WI38 (cell line): ENCODE results near the gene MARCHF10.

ENCODE experiments used
- H3K4me3 ChIP-seq: 2 replicates; pipeline ENCODE4 v1.5.1; 2011; ENCODE audit warnings: low read depth, mild to moderate bottlenecking, control low read depth, low read length
- TF ChIP-seq, protein P1 (sequence below): IDR thresholded peaks from 2 replicates; pipeline ENCODE4 v1.5.1; 2012; ENCODE audit warnings: low read depth, mild to moderate bottlenecking, control low read depth, low read length

The MARCHF10 gene

GRCh38 chr17:62737513-62737912, 70.6 kb downstream of the MARCHF10 start:
- TF ChIP-seq, protein P1, sequence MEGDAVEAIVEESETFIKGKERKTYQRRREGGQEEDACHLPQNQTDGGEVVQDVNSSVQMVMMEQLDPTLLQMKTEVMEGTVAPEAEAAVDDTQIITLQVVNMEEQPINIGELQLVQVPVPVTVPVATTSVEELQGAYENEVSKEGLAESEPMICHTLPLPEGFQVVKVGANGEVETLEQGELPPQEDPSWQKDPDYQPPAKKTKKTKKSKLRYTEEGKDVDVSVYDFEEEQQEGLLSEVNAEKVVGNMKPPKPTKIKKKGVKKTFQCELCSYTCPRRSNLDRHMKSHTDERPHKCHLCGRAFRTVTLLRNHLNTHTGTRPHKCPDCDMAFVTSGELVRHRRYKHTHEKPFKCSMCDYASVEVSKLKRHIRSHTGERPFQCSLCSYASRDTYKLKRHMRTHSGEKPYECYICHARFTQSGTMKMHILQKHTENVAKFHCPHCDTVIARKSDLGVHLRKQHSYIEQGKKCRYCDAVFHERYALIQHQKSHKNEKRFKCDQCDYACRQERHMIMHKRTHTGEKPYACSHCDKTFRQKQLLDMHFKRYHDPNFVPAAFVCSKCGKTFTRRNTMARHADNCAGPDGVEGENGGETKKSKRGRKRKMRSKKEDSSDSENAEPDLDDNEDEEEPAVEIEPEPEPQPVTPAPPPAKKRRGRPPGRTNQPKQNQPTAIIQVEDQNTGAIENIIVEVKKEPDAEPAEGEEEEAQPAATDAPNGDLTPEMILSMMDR, result no peak
- H3K4me3 ChIP-seq, result no peak overlapping the region

- TF ChIP-seq, protein P1, result no peak
- H3K4me3 ChIP-seq, result no peak overlapping the region
Measured at GRCh38 chr17:62735044-62735651, 73.0 kb downstream of the MARCHF10 start.

GRCh38 chr17:62732125-62732524, 76.0 kb downstream of the MARCHF10 start:
- H3K4me3 ChIP-seq, result no peak overlapping the region
- TF ChIP-seq, protein P1, result no peak

- no peak overlapping the region for H3K4me3 ChIP-seq
- TF ChIP-seq, protein P1, result no peak
Measured at GRCh38 chr17:62727916-62728672, 80.0 kb downstream of the MARCHF10 start.

GRCh38 chr17:62725791-62726249, 82.3 kb downstream of the MARCHF10 start:
- TF ChIP-seq, protein P1, result no peak
- no peak overlapping the region for H3K4me3 ChIP-seq

DNA sequence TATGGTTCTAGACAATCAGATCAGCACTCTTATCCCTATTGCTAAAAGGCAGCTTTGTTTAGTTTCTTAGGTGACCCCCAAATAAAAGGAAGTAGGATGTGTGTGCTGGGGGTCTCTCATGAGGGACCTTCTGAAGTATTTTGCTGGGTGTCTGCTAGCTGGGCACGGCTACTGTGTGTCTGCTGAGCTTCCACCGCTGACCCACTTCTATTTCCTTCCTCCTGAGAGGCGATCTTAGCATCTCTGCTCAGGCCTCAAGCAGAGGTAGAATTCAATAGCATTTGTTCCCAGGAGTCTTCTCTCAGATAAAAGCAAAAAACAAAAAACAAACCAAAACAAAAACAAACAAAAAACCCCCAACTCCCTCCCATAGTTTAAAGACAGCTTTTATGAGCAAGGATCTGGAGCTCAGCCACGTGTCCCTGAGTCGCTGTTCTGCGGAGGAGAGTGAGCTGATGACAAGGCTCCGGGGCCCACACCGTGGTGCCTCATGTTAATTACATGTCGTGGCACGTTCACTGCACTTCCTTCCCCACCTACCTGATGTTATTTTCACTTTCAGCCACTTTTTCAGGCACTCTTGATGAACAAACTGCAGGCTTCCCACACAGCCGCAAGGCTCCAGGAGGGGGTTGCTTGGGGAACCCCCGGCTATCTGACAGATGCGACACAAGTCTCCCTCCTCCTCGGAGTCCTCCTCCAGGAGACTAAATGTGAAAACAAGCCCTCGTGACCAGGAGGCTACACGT, 83.5 kb downstream of the MARCHF10 start:
- H3K4me3 ChIP-seq, result no peak overlapping the region
- TF ChIP-seq, protein P1, result no peak
